Measurements from ENCODE around the gene PLEKHG3.

GRCh38 chr14:64704743-64705380 lies 638 bp downstream of the PLEKHG3 start:
- no peak for TF ChIP-seq CTCF (conservative IDR thresholded peaks at IDR 0.05 in 1 of 2, IDR thresholded peaks at IDR 0.05 in 1 of 2; ENCODE audit: extremely low read depth in 1 of 2, insufficient read depth in 1 of 2, low read depth in 1 of 2, low read length in 2 of 2)
- no peak for TF ChIP-seq EZH2 (IDR thresholded peaks at IDR 0.05; ENCODE audit: borderline replicate concordance, low read length)
